GM23338 (cell line): ENCODE measurements around the gene CYFIP2. TPM values are rescaled to one million over a fixed set of nuclear protein-coding genes. Genes with fewer than 3 reads are reported as not detected.

Experiments
- ATAC-seq: fragments of 200-7000 bp; cut with Tn5 transposase; 3 replicates; pipeline ENCODE4 v1.9.1; 2020
- DNase-seq: peaks from one replicate; pipeline ENCODE4 v3.0.0-alpha.2; 2015; ENCODE audit warnings: low spot score
- H2AFZ ChIP-seq: fragments of 200-600 bp; sonication (generic); 2 replicates; pipeline ENCODE4 v1.8.0; 2016; ENCODE audit warnings: antibody characterized with exemption, mild to moderate bottlenecking, moderate library complexity
- H3F3A ChIP-seq: fragments of 200-600 bp; sonication (generic); replicated peaks from 2 replicates; pipeline ENCODE4 v1.8.0; 2017; ENCODE audit warnings: antibody characterized with exemption, mixed run types, low read depth
- H3K27ac ChIP-seq: fragments of 200-600 bp; sonication (generic); 2 replicates; pipeline ENCODE4 v1.6.1; 2016; ENCODE audit warnings: low read depth
- H3K27me3 ChIP-seq: fragments of 200-600 bp; sonication (generic); 2 replicates; pipeline ENCODE4 v1.8.0; 2016; ENCODE audit warnings: mild to moderate bottlenecking, mixed run types, moderate library complexity; ENCODE audit not compliant: insufficient read depth
- H3K36me3 ChIP-seq: fragments of 200-600 bp; sonication (generic); 2 replicates; pipeline ENCODE4 v1.8.0; 2016; ENCODE audit warnings: mild to moderate bottlenecking; ENCODE audit not compliant: insufficient read depth
- H3K4me1 ChIP-seq: fragments of 200-600 bp; sonication (generic); 2 replicates; pipeline ENCODE4 v1.8.0; 2016; ENCODE audit warnings: mild to moderate bottlenecking, moderate library complexity; ENCODE audit not compliant: insufficient read depth
- H3K4me2 ChIP-seq: fragments of 200-600 bp; sonication (generic); 2 replicates; pipeline ENCODE4 v1.7.1; 2017; ENCODE audit warnings: mixed run types
- H3K4me3 ChIP-seq: fragments of 200-600 bp; sonication (generic); 2 replicates; pipeline ENCODE4 v1.6.1; 2016; ENCODE audit warnings: mixed run types
- H3K79me2 ChIP-seq: fragments of 200-600 bp; sonication (generic); replicated peaks from 2 replicates; pipeline ENCODE4 v1.8.0; 2017; ENCODE audit warnings: mild to moderate bottlenecking; ENCODE audit not compliant: insufficient read depth
- H3K9me2 ChIP-seq: fragments of 200-600 bp; sonication (generic); 2 replicates; pipeline ENCODE4 v1.8.0; 2017; ENCODE audit not compliant: insufficient read depth
- H4K20me1 ChIP-seq: fragments of 200-600 bp; sonication (generic); replicated peaks from 2 replicates; pipeline ENCODE4 v1.8.0; 2017; ENCODE audit warnings: mild to moderate bottlenecking; ENCODE audit not compliant: insufficient read depth
- H3K27ac Mint-ChIP-seq: 2 replicates; pipeline ENCODE4 v1.8.0; 2020; ENCODE audit warnings: inconsistent platforms, mild to moderate bottlenecking, moderate library complexity, mixed read lengths
- H3K27me3 Mint-ChIP-seq: 3 replicates; pipeline ENCODE4 v1.8.0; 2022; ENCODE audit warnings: low read depth, mild to moderate bottlenecking, moderate library complexity, mixed read lengths, inconsistent platforms; ENCODE audit not compliant: insufficient read depth, poor library complexity
- H3K36me3 Mint-ChIP-seq: 3 replicates; pipeline ENCODE4 v1.8.0; 2021; ENCODE audit warnings: low read depth, mild to moderate bottlenecking, inconsistent platforms, moderate library complexity, mixed read lengths
- H3K4me1 Mint-ChIP-seq: 3 replicates; pipeline ENCODE4 v1.8.0; 2020; ENCODE audit warnings: mild to moderate bottlenecking, inconsistent platforms, mixed read lengths
- H3K4me3 Mint-ChIP-seq: 3 replicates; pipeline ENCODE4 v1.8.0; 2021; ENCODE audit warnings: moderate library complexity, mild to moderate bottlenecking, inconsistent platforms, mixed read lengths
- H3K9me3 Mint-ChIP-seq: 3 replicates; pipeline ENCODE4 v1.8.0; 2020; ENCODE audit warnings: moderate library complexity, mild to moderate bottlenecking, inconsistent platforms, mixed read lengths
- CREB1 ChIP-seq: fragments of 250-450 bp; sonication (Bioruptor Pico); IDR thresholded peaks from 2 replicates; pipeline ENCODE4 v1.5.0; 2020; ENCODE audit warnings: low read depth, mild to moderate bottlenecking, moderate library complexity
- ETS1 ChIP-seq: IDR thresholded peaks from 2 replicates; pipeline ENCODE4 v1.6.1; 2016; ENCODE audit warnings: antibody characterized with exemption
- EZH2 ChIP-seq: fragments of 200-600 bp; sonication (generic); IDR thresholded peaks from one replicate; pipeline ENCODE4 v1.8.0; 2017; ENCODE audit warnings: antibody characterized with exemption, mild to moderate bottlenecking, low read depth; ENCODE audit not compliant: unreplicated experiment
- EZH2phosphoT487 ChIP-seq: fragments of 200-600 bp; sonication (generic); IDR thresholded peaks from one replicate; pipeline ENCODE4 v1.8.1; 2018; ENCODE audit warnings: antibody characterized with exemption; ENCODE audit not compliant: unreplicated experiment
- JUNB ChIP-seq: IDR thresholded peaks from one replicate; pipeline ENCODE4 v1.6.1; 2016; ENCODE audit warnings: antibody characterized with exemption; ENCODE audit not compliant: unreplicated experiment
- NANOG ChIP-seq: IDR thresholded peaks from 2 replicates; pipeline ENCODE4 v1.6.1; 2016; ENCODE audit warnings: antibody characterized with exemption, borderline replicate concordance
- POLR2AphosphoS5 ChIP-seq: IDR thresholded peaks from 2 replicates; pipeline ENCODE4 v1.6.1; 2016; ENCODE audit warnings: antibody characterized with exemption, low read depth
- REST ChIP-seq: IDR thresholded peaks from one replicate; pipeline ENCODE4 v1.6.1; 2018; ENCODE audit warnings: antibody characterized with exemption; ENCODE audit not compliant: unreplicated experiment
- STAT1 ChIP-seq: IDR thresholded peaks from one replicate; pipeline ENCODE4 v1.6.1; 2016; ENCODE audit warnings: antibody characterized with exemption; ENCODE audit not compliant: unreplicated experiment
- ZNF114 ChIP-seq: fragments of 250-450 bp; sonication (Bioruptor Pico); IDR thresholded peaks from 2 replicates; pipeline ENCODE4 v1.5.0; 2020; ENCODE audit warnings: mild to moderate bottlenecking, moderate library complexity
- ZNF331 ChIP-seq: fragments of 250-450 bp; sonication (Bioruptor Pico); IDR thresholded peaks from 2 replicates; pipeline ENCODE4 v1.5.0; 2020; ENCODE audit warnings: low read depth, mild to moderate bottlenecking, moderate library complexity
- ZNF462 ChIP-seq: fragments of 250-450 bp; sonication (Bioruptor Pico); IDR thresholded peaks from 2 replicates; pipeline ENCODE4 v1.5.0; 2020; ENCODE audit warnings: mild to moderate bottlenecking, moderate library complexity
- polyA plus RNA-seq: library from polyadenylated mRNA; unstranded; fragments of >200 nt; fragmentation: Nextera tagmentation; extraction: Ambion mirVana; gene quantifications from 2 replicates; pipeline ENCODE4 v1.2.1, GENCODE V29; 2016
- total RNA-seq: library from RNA; depleted of rRNA; stranded (reverse); fragments of >200 nt; shearing (Covaris generic); gene quantifications from 2 replicates; pipeline ENCODE4 v1.2.3, GENCODE V29; 2014
- TF ChIP-seq, protein P1 (sequence below), 2 experiments: fragments of 200-600 bp in 1 of 2; sonication (generic) in 1 of 2; conservative IDR thresholded peaks; 2 replicates each; pipeline versions ENCODE4 v1.5.1 to v1.6.1; 2016 to 2017; ENCODE audit warnings: antibody characterized with exemption in 2 of 2, low read depth in 2 of 2, mild to moderate bottlenecking in 2 of 2, moderate library complexity in 1 of 2

Gene CYFIP2
- total and polyA plus RNA-seq, 2 experiments from 2014 or later, result 54.1 to 98.4 TPM

- Histone ChIP-seq H4K20me1 (no peaks in the 10 kb centered on the region), H3K9me2 (no peaks in the 10 kb centered on the region), H3F3A (no peaks in the 10 kb centered on the region), H3K4me2 (no peak overlapping the region), H3K79me2 (no peaks in the 10 kb centered on the region), H3K36me3 (peaks cover 25% of the 10 kb centered on the region), H3K27ac (no peak overlapping the region), H3K4me3 (no peak overlapping the region), H3K4me1 (no peaks in the 10 kb centered on the region), H3K27me3 (no peaks in the 10 kb centered on the region), H2AFZ (no peak overlapping the region)
- no peak overlapping the region for H3K4me3 Mint-ChIP-seq
- H3K27ac Mint-ChIP-seq, result no peak overlapping the region
- H3K9me3 Mint-ChIP-seq, result no peaks in the 10 kb centered on the region
- DNase-seq (no peak), ATAC-seq (no peak)
- peaks cover 2% of the 10 kb centered on the region for H3K27me3 Mint-ChIP-seq
- H3K4me1 Mint-ChIP-seq, result no peaks in the 10 kb centered on the region
- peaks cover 37% of the 10 kb centered on the region for H3K36me3 Mint-ChIP-seq
- TF ChIP-seq EZH2phosphoT487, result no peak
- TF ChIP-seq, protein P1, sequence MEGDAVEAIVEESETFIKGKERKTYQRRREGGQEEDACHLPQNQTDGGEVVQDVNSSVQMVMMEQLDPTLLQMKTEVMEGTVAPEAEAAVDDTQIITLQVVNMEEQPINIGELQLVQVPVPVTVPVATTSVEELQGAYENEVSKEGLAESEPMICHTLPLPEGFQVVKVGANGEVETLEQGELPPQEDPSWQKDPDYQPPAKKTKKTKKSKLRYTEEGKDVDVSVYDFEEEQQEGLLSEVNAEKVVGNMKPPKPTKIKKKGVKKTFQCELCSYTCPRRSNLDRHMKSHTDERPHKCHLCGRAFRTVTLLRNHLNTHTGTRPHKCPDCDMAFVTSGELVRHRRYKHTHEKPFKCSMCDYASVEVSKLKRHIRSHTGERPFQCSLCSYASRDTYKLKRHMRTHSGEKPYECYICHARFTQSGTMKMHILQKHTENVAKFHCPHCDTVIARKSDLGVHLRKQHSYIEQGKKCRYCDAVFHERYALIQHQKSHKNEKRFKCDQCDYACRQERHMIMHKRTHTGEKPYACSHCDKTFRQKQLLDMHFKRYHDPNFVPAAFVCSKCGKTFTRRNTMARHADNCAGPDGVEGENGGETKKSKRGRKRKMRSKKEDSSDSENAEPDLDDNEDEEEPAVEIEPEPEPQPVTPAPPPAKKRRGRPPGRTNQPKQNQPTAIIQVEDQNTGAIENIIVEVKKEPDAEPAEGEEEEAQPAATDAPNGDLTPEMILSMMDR (conservative IDR thresholded peaks at IDR 0.05; ENCODE audit: low read depth in 2 of 2), result no peak
- no peak for TF ChIP-seq STAT1
- TF ChIP-seq ETS1, result no peak
- no peak for TF ChIP-seq ZNF331 (CRISPR knock-in tag)
- no peak for TF ChIP-seq ZNF114 (CRISPR knock-in tag)
- no peak for TF ChIP-seq POLR2AphosphoS5
- TF ChIP-seq REST, result no peak
- TF ChIP-seq EZH2, result no peak
- no peak for TF ChIP-seq NANOG
- TF ChIP-seq ZNF462, result no peak
- TF ChIP-seq JUNB, result no peak
- TF ChIP-seq CREB1 (CRISPR knock-in tag), result no peak
Observed at GRCh38 chr5:157331807-157332206, 65.9 kb downstream of the CYFIP2 start.
